Thyroid gland (tissue), 4 donors: ENCODE measurements around the gene GNG7. TPM values are rescaled to one million over a fixed set of nuclear protein-coding genes. Genes with fewer than 3 reads are reported as not detected.

Experiments used
- DNase-seq, 2 donors: peaks; one replicate each; pipeline ENCODE4 v3.0.0-alpha.2; 2019
- H3K27ac ChIP-seq, 3 donors: fragments of 200-600 bp; sonication (generic); 1 replicate in 2 of 3; 2 replicates in 1 of 3; pipeline ENCODE4 v1.5.1; 2016 to 2019; ENCODE audit warnings: mild to moderate bottlenecking in 1 of 3, moderate library complexity in 1 of 3
- H3K27me3 ChIP-seq: fragments of 200-600 bp; sonication (generic); one replicate; pipeline ENCODE4 v1.5.1; 2019
- H3K36me3 ChIP-seq, 2 donors: fragments of 200-600 bp; sonication (generic); one replicate each; pipeline ENCODE4 v1.5.1; 2016 to 2019
- H3K4me1 ChIP-seq, 2 donors: fragments of 200-600 bp; sonication (generic); one replicate each; pipeline ENCODE4 v1.5.1; 2017 to 2019
- H3K4me3 ChIP-seq, 3 donors: fragments of 200-600 bp; sonication (generic); replicated peaks in 1 of 3; 1 replicate in 2 of 3; 2 replicates in 1 of 3; pipeline ENCODE4 v1.5.1; 2016; ENCODE audit warnings: mild to moderate bottlenecking in 1 of 3
- H3K9me3 ChIP-seq: fragments of 200-600 bp; sonication (generic); one replicate; pipeline ENCODE4 v1.5.1; 2017
- CTCF ChIP-seq, 6 experiments: fragments of 200-600 bp in 3 of 6; fragments of 450-650 bp in 3 of 6; sonication (generic) in 3 of 6; IDR thresholded peaks; one replicate each; pipeline ENCODE4 v1.5.1; 2016 to 2019; ENCODE audit warnings: antibody characterized with exemption in 6 of 6, mild to moderate bottlenecking in 2 of 6, inconsistent platforms in 1 of 6, moderate library complexity in 1 of 6
- POLR2A ChIP-seq, 2 donors: fragments of 450-650 bp; IDR thresholded peaks; one replicate each; pipeline ENCODE4 v1.6.1; 2017; ENCODE audit warnings: antibody characterized with exemption in 2 of 2, mild to moderate bottlenecking in 2 of 2, moderate library complexity in 1 of 2
- WGBS, 2 donors: methylation state at CpG; one replicate each; pipeline ENCODE4 v1.1.5; 2017; 5-methylcytosine and 5-hydroxymethylcytosine counted together
- intact Hi-C: fragments of 100-400 bp; cut with DNase I; formaldehyde crosslinking; loops from one replicate; pipeline ENCODE4 v1.15.1; 2023
- total RNA-seq, 4 donors: library from RNA; depleted of rRNA; stranded (reverse); fragments of >200 nt; gene quantifications; one replicate each; pipeline ENCODE4 v1.2.3, GENCODE V29; 2016

The GNG7 gene
- total RNA-seq, 4 donors from 2014 or later: 3.8 to 6.9 (median 5.6) TPM

GRCh38 chr19:2594319-2594718 lies 108.2 kb downstream of the GNG7 start:
- Histone ChIP-seq H3K36me3 (no peaks in the 10 kb centered on the region), H3K9me3 (no peaks in the 10 kb centered on the region), H3K27me3 (no peaks in the 10 kb centered on the region), H3K4me3 (no peak overlapping the region), H3K27ac (no peak overlapping the region), H3K4me1 (peaks cover under 1% of the 10 kb centered on the region in 2 donors)
- DNase-seq: no peak
- WGBS, 2 donors: 79 to 83% methylated on average over 7 of the region's 7 CpGs
- intact Hi-C loops: no loop called here
- TF ChIP-seq POLR2A (IDR thresholded peaks at IDR 0.05) (no peak), CTCF (IDR thresholded peaks at IDR 0.05) (no peak)

- H3K27ac ChIP-seq: no peak overlapping the region
- TF ChIP-seq CTCF (IDR thresholded peaks at IDR 0.05) (no peak), POLR2A (IDR thresholded peaks at IDR 0.05) (no peak)
- H3K36me3 ChIP-seq: no peaks in the 10 kb centered on the region
- peaks cover 10 to 11% of the 10 kb centered on the region in 2 donors for H3K4me1 ChIP-seq
- 64 to 68% methylated on average over 4 of the region's 4 CpGs for WGBS, 2 donors
- no peak overlapping the region for H3K4me3 ChIP-seq
- no peak for DNase-seq
- no peaks in the 10 kb centered on the region for H3K9me3 ChIP-seq
- intact Hi-C loops: no loop called here
- H3K27me3 ChIP-seq: no peaks in the 10 kb centered on the region
Observed at GRCh38 chr19:2592824-2593223, 109.7 kb downstream of the GNG7 start.

- Histone ChIP-seq H3K27ac (no peak overlapping the region), H3K4me3 (no peak overlapping the region), H3K27me3 (no peaks in the 10 kb centered on the region), H3K4me1 (peaks cover 16 to 19% of the 10 kb centered on the region in 2 donors), H3K36me3 (no peaks in the 10 kb centered on the region), H3K9me3 (no peaks in the 10 kb centered on the region)
- WGBS, 2 donors: 96 to 98% methylated on average over 3 of the region's 3 CpGs
- intact Hi-C loops: no loop called here
- TF ChIP-seq CTCF (IDR thresholded peaks at IDR 0.05): no peak
- no peak for TF ChIP-seq POLR2A (IDR thresholded peaks at IDR 0.05)
- no peak for DNase-seq
Observed at GRCh38 chr19:2591537-2592291, 110.8 kb downstream of the GNG7 start.

GRCh38 chr19:2590630-2591399 lies 111.7 kb downstream of the GNG7 start:
- no peak overlapping the region for H3K27ac ChIP-seq
- 84 to 85% methylated on average over 9 of the region's 9 CpGs for WGBS, 2 donors
- H3K27me3 ChIP-seq: no peaks in the 10 kb centered on the region
- H3K9me3 ChIP-seq: no peaks in the 10 kb centered on the region
- peaks cover 16 to 19% of the 10 kb centered on the region in 2 donors for H3K4me1 ChIP-seq
- DNase-seq: no peak
- TF ChIP-seq CTCF (IDR thresholded peaks at IDR 0.05): no peak
- no peak for TF ChIP-seq POLR2A (IDR thresholded peaks at IDR 0.05)
- no peaks in the 10 kb centered on the region for H3K36me3 ChIP-seq
- H3K4me3 ChIP-seq: no peak overlapping the region
- intact Hi-C loops: no loop called here

- H3K9me3 ChIP-seq: no peaks in the 10 kb centered on the region
- H3K27me3 ChIP-seq: no peaks in the 10 kb centered on the region
- no peak overlapping the region for H3K4me3 ChIP-seq
- WGBS, 2 donors: 92 to 98% methylated on average over 10 of the region's 10 CpGs
- no peak for DNase-seq
- intact Hi-C loops: no loop called here
- H3K4me1 ChIP-seq: peaks cover 16 to 19% of the 10 kb centered on the region in 2 donors
- no peaks in the 10 kb centered on the region for H3K36me3 ChIP-seq
- TF ChIP-seq CTCF (IDR thresholded peaks at IDR 0.05) (no peak), POLR2A (IDR thresholded peaks at IDR 0.05) (no peak)
- H3K27ac ChIP-seq: no peak overlapping the region
Observed at GRCh38 chr19:2589441-2589840, 113.1 kb downstream of the GNG7 start.
